ENCODE data around the gene DCDC2C.

Gene DCDC2C

DNA sequence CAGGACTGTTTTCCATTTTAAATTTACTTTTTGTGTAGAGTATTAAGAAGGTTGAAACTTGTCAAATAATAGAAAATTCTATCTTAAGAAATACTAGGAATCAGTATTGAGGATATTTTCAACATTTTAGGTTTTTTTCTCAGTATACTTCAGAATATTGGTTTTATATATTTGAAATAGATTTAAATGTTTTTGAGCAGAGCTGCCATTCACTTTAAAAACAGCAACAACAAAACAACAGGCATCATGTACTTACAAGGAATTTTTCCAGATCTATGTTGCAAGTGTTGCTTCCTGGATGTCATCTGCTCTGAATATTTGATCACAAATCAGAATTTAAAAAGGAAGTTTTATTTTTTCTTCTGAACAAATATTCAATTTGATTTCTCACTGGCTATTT, 84.4 kb downstream of the DCDC2C start:
- no peak overlapping the region for H3K27ac ChIP-seq (ENCODE audit: low read length, poor library complexity, severe bottlenecking)
- no peak overlapping the region for H4K91ac ChIP-seq (ENCODE audit: low read length)
- H3K36me3 ChIP-seq (ENCODE audit: control insufficient read depth in 1 of 2, insufficient read depth in 2 of 2, low read depth in 1 of 2, low read length in 2 of 2), result no peaks in the 10 kb centered on the region
- H2AFZ ChIP-seq (ENCODE audit: low read depth, low read length), result no peak overlapping the region
- no peak overlapping the region for H2AK5ac ChIP-seq (ENCODE audit: low read length, severe bottlenecking)
- no peak overlapping the region for H3K4me2 ChIP-seq (ENCODE audit: low read length, poor library complexity, severe bottlenecking)
- H3K9ac ChIP-seq (ENCODE audit: low read length), result no peak overlapping the region
- no peak overlapping the region for H4K8ac ChIP-seq (ENCODE audit: low read length)
- no peak overlapping the region for H2BK5ac ChIP-seq (ENCODE audit: low read depth, low read length, poor library complexity, severe bottlenecking)
- H2BK12ac ChIP-seq (ENCODE audit: low read length in 2 of 2), result no peak overlapping the region
- H2BK15ac ChIP-seq (ENCODE audit: low read depth, poor library complexity, severe bottlenecking), result no peak overlapping the region
- H3K9me3 ChIP-seq (ENCODE audit: control insufficient read depth, low read length), result no peaks in the 10 kb centered on the region
- no peak overlapping the region for H3K4me3 ChIP-seq (ENCODE audit: insufficient read depth in 1 of 2, low read depth in 1 of 2, low read length in 2 of 2)
- no peak overlapping the region for H2BK120ac ChIP-seq (ENCODE audit: low read depth, low read length)
- no peaks in the 10 kb centered on the region for H3K27me3 ChIP-seq (ENCODE audit: control insufficient read depth in 1 of 2, insufficient read depth in 1 of 2, low read length in 2 of 2)
- no peak overlapping the region for H3K4ac ChIP-seq (ENCODE audit: low read depth in 1 of 2, low read length in 2 of 2)
- H3K23ac ChIP-seq (ENCODE audit: low read length in 2 of 2), result no peak overlapping the region
- peaks cover 4% of the 10 kb centered on the region for H3K4me1 ChIP-seq (ENCODE audit: control insufficient read depth, insufficient read depth, low read depth, low read length)
- no peaks in the 10 kb centered on the region for H3K79me1 ChIP-seq (replicated peaks; ENCODE audit: low read length, poor library complexity, severe bottlenecking)
- no peak overlapping the region for H3K14ac ChIP-seq (ENCODE audit: low read length in 2 of 2)
- DNase-seq, result no peak
- no peak overlapping the region for H3K18ac ChIP-seq (ENCODE audit: low read depth in 1 of 2, low read length in 2 of 2)

DNA sequence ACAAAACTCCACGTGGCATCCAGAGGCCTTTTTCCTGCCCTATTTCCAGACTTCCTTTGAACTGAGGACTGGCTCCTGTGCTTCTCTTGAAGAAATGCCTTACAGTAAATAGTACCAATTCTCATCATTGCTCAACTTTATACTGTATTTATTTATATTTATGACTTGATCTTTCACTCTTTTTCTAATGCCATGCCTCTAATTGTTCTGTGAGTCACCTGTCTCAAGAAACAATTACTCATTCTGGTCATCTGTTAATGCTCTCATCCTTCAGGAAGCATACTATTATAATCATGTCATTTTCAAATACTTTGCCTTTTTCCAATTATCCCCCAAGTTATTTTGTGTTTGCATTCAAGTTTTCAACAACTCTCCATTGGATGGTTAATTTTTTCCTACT, 85.9 kb downstream of the DCDC2C start:
- Histone ChIP-seq H3K27me3 (ENCODE audit: control insufficient read depth in 1 of 2, insufficient read depth in 1 of 2, low read length in 2 of 2) (no peaks in the 10 kb centered on the region), H2AFZ (ENCODE audit: low read depth, low read length) (no peak overlapping the region), H3K4me3 (ENCODE audit: insufficient read depth in 1 of 2, low read depth in 1 of 2, low read length in 2 of 2) (no peak overlapping the region), H4K8ac (ENCODE audit: low read length) (no peak overlapping the region), H3K23ac (ENCODE audit: low read length in 2 of 2) (no peak overlapping the region), H3K36me3 (ENCODE audit: control insufficient read depth in 1 of 2, insufficient read depth in 2 of 2, low read depth in 1 of 2, low read length in 2 of 2) (no peaks in the 10 kb centered on the region), H2AK5ac (ENCODE audit: low read length, severe bottlenecking) (no peak overlapping the region), H3K9ac (ENCODE audit: low read length) (no peak overlapping the region), H3K4ac (ENCODE audit: low read depth in 1 of 2, low read length in 2 of 2) (no peak overlapping the region), H3K4me1 (ENCODE audit: control insufficient read depth, insufficient read depth, low read depth, low read length) (peaks cover 4% of the 10 kb centered on the region), H3K9me3 (ENCODE audit: control insufficient read depth, low read length) (no peaks in the 10 kb centered on the region), H2BK120ac (ENCODE audit: low read depth, low read length) (no peak overlapping the region), H2BK15ac (ENCODE audit: low read depth, poor library complexity, severe bottlenecking) (no peak overlapping the region), H2BK12ac (ENCODE audit: low read length in 2 of 2) (no peak overlapping the region), H3K27ac (ENCODE audit: low read length, poor library complexity, severe bottlenecking) (no peak overlapping the region), H4K91ac (ENCODE audit: low read length) (no peak overlapping the region), H3K4me2 (ENCODE audit: low read length, poor library complexity, severe bottlenecking) (no peak overlapping the region), H3K14ac (ENCODE audit: low read length in 2 of 2) (no peak overlapping the region), H3K79me1 (replicated peaks; ENCODE audit: low read length, poor library complexity, severe bottlenecking) (no peaks in the 10 kb centered on the region), H2BK5ac (ENCODE audit: low read depth, low read length, poor library complexity, severe bottlenecking) (no peak overlapping the region), H3K18ac (ENCODE audit: low read depth in 1 of 2, low read length in 2 of 2) (no peak overlapping the region)
- no peak for DNase-seq
- WGBS, result 29% methylated on average over 1 of the region's 1 CpG

DNA sequence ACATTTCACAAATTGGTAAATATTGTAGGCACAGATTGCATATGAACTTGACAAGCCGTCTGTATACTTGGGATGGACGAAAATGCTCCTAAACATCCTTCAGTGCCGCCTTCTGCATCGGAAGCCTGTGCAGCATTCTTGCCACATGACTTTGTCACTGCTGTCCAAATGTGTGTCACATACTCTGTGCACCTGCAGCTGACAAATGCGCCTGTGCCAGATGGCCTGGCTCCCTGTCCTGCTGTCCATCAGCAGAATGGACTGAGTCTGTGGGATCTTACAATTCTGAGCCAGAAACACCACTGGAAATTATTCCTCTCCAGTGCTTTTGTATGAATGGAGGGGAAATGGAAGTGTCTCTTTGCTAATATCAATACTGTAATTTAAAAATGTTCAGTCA, 89.9 kb downstream of the DCDC2C start:
- no peak overlapping the region for H3K14ac ChIP-seq (ENCODE audit: low read length in 2 of 2)
- no peaks in the 10 kb centered on the region for H3K79me1 ChIP-seq (replicated peaks; ENCODE audit: low read length, poor library complexity, severe bottlenecking)
- no peak overlapping the region for H4K8ac ChIP-seq (ENCODE audit: low read length)
- H3K18ac ChIP-seq (ENCODE audit: low read depth in 1 of 2, low read length in 2 of 2), result no peak overlapping the region
- WGBS, result 79% methylated on average over 5 of the region's 5 CpGs
- no peak overlapping the region for H4K91ac ChIP-seq (ENCODE audit: low read length)
- no peak overlapping the region for H3K4me2 ChIP-seq (ENCODE audit: low read length, poor library complexity, severe bottlenecking)
- H2BK5ac ChIP-seq (ENCODE audit: low read depth, low read length, poor library complexity, severe bottlenecking), result no peak overlapping the region
- H3K36me3 ChIP-seq (ENCODE audit: control insufficient read depth in 1 of 2, insufficient read depth in 2 of 2, low read depth in 1 of 2, low read length in 2 of 2), result no peaks in the 10 kb centered on the region
- H3K23ac ChIP-seq (ENCODE audit: low read length in 2 of 2), result no peak overlapping the region
- H3K4me3 ChIP-seq (ENCODE audit: insufficient read depth in 1 of 2, low read depth in 1 of 2, low read length in 2 of 2), result no peak overlapping the region
- H2BK120ac ChIP-seq (ENCODE audit: low read depth, low read length), result no peak overlapping the region
- no peak overlapping the region for H2BK15ac ChIP-seq (ENCODE audit: low read depth, poor library complexity, severe bottlenecking)
- H2AFZ ChIP-seq (ENCODE audit: low read depth, low read length), result no peak overlapping the region
- DNase-seq, result no peak
- no peaks in the 10 kb centered on the region for H3K27me3 ChIP-seq (ENCODE audit: control insufficient read depth in 1 of 2, insufficient read depth in 1 of 2, low read length in 2 of 2)
- no peak overlapping the region for H3K27ac ChIP-seq (ENCODE audit: low read length, poor library complexity, severe bottlenecking)
- no peak overlapping the region for H3K4ac ChIP-seq (ENCODE audit: low read depth in 1 of 2, low read length in 2 of 2)
- H3K9me3 ChIP-seq (ENCODE audit: control insufficient read depth, low read length), result no peaks in the 10 kb centered on the region
- no peak overlapping the region for H3K9ac ChIP-seq (ENCODE audit: low read length)
- no peaks in the 10 kb centered on the region for H3K4me1 ChIP-seq (ENCODE audit: control insufficient read depth, insufficient read depth, low read depth, low read length)
- H2AK5ac ChIP-seq (ENCODE audit: low read length, severe bottlenecking), result no peak overlapping the region
- no peak overlapping the region for H2BK12ac ChIP-seq (ENCODE audit: low read length in 2 of 2)

DNA sequence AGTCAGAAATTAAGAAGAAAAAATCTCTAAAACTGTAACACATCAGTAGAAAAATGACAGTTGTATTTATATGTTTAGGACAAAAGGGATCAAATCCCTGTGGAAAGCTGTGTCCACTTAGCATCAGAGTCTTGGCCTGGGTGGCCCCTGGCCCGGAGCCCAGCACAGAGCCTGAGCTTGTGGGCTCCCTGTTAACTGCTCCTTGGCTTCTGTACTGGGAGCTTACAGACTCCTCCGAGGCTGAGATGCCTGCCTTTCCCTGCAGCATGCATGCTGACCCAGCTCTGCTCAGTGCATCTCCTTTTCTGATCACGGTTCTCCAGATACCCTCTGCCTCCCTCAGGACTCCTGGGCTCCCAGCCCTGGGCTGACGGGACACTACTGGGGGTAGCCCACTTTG, 98.1 kb downstream of the DCDC2C start:
- Histone ChIP-seq H2BK12ac (ENCODE audit: low read length in 2 of 2) (no peak overlapping the region), H3K27ac (ENCODE audit: low read length, poor library complexity, severe bottlenecking) (no peak overlapping the region), H3K79me1 (replicated peaks; ENCODE audit: low read length, poor library complexity, severe bottlenecking) (no peaks in the 10 kb centered on the region), H3K36me3 (ENCODE audit: control insufficient read depth in 1 of 2, insufficient read depth in 2 of 2, low read depth in 1 of 2, low read length in 2 of 2) (no peaks in the 10 kb centered on the region), H3K18ac (ENCODE audit: low read depth in 1 of 2, low read length in 2 of 2) (no peak overlapping the region), H3K23ac (ENCODE audit: low read length in 2 of 2) (no peak overlapping the region), H3K27me3 (ENCODE audit: control insufficient read depth in 1 of 2, insufficient read depth in 1 of 2, low read length in 2 of 2) (no peaks in the 10 kb centered on the region), H2BK120ac (ENCODE audit: low read depth, low read length) (no peak overlapping the region), H3K4me1 (ENCODE audit: control insufficient read depth, insufficient read depth, low read depth, low read length) (no peaks in the 10 kb centered on the region), H3K14ac (ENCODE audit: low read length in 2 of 2) (no peak overlapping the region), H3K9me3 (ENCODE audit: control insufficient read depth, low read length) (no peaks in the 10 kb centered on the region), H3K4me3 (ENCODE audit: insufficient read depth in 1 of 2, low read depth in 1 of 2, low read length in 2 of 2) (no peak overlapping the region), H3K4me2 (ENCODE audit: low read length, poor library complexity, severe bottlenecking) (no peak overlapping the region), H2AK5ac (ENCODE audit: low read length, severe bottlenecking) (no peak overlapping the region), H3K9ac (ENCODE audit: low read length) (no peak overlapping the region), H2BK5ac (ENCODE audit: low read depth, low read length, poor library complexity, severe bottlenecking) (no peak overlapping the region), H2BK15ac (ENCODE audit: low read depth, poor library complexity, severe bottlenecking) (no peak overlapping the region), H4K8ac (ENCODE audit: low read length) (no peak overlapping the region), H2AFZ (ENCODE audit: low read depth, low read length) (no peak overlapping the region), H4K91ac (ENCODE audit: low read length) (no peak overlapping the region), H3K4ac (ENCODE audit: low read depth in 1 of 2, low read length in 2 of 2) (no peak overlapping the region)
- no peak for DNase-seq
- WGBS, result 40% methylated on average over 4 of the region's 4 CpGs

Data from mesenchymal stem cell (in vitro differentiated cells and primary cell).